K562 (cell line): ENCODE data around the gene SH2B2. TPM values are rescaled to one million over a fixed set of nuclear protein-coding genes. Genes with fewer than 3 reads are reported as not detected.
A peak's percentile ranks its signal among the peaks of the same experiment; 100 is the strongest.

Experiments used
- ATAC-seq: fragments of 200-7000 bp; cut with Tn5 transposase; 3 replicates; pipeline ENCODE4 v1.9.1; 2020; ENCODE audit warnings: moderate library complexity
- BruUV-seq: library from RNA; stranded (reverse); fragments of 400-500 nt; replicated peaks from 2 replicates; lab custom pipeline; 2021; lab: Mats Ljungman, UMichigan
- CTCF ChIA-PET: fragments of 300-600 bp; formaldehyde crosslinking; extraction: SDS; loops from one replicate; lab custom pipeline; 2021; ENCODE audit warnings: low intra/inter-chr PET ratio; lab: Yijun Ruan, JAX
- POLR2A ChIA-PET: fragments of 300-600, 350-650 bp; sonication (Branson Sonifier 250); formaldehyde crosslinking; extraction: SDS; loops from one replicate; lab custom pipeline; 2021; ENCODE audit warnings: antibody characterized with exemption, inconsistent platforms; lab: Yijun Ruan, JAX
- DNase-seq, 4 experiments: peaks; one replicate each; pipeline versions ENCODE4 v3.0.0 to v3.0.0-alpha.2; 2011 to 2018; ENCODE audit warnings: low spot score in 3 of 4, mixed read lengths in 3 of 4; ENCODE audit errors: extremely low read depth in 1 of 4
- FAIRE-seq: peaks from 2 replicates; lab custom pipeline; 2011; peaks lifted over from hg19 to GRCh38; lab: Jason Lieb, UNC
- H2AFZ ChIP-seq: 2 replicates; pipeline ENCODE4 v1.6.0; 2011; ENCODE audit warnings: low read depth, low read length, control low read depth, inconsistent platforms
- H3K27ac ChIP-seq: fragments of 200-600 bp; 3 replicates; pipeline ENCODE4 v1.8.0; 2011; ENCODE audit warnings: low read depth, mild to moderate bottlenecking, control low read depth, inconsistent platforms, low read length, moderate library complexity, mixed read lengths; ENCODE audit errors: extremely low read depth
- H3K27me3 ChIP-seq, 2 experiments: fragments of 300-600 bp in 1 of 2; 2 replicates in 1 of 2; 3 replicates in 1 of 2; pipeline versions ENCODE4 v1.6.0 to v1.8.0; 2011; ENCODE audit warnings: inconsistent platforms in 2 of 2, low read length in 2 of 2, mild to moderate bottlenecking in 1 of 2, mixed read lengths in 1 of 2, moderate library complexity in 1 of 2; ENCODE audit not compliant: control insufficient read depth in 2 of 2, insufficient read depth in 2 of 2
- H3K36me3 ChIP-seq: fragments of 300-600 bp; 3 replicates; pipeline ENCODE4 v1.8.0; 2011; ENCODE audit warnings: mild to moderate bottlenecking, low read length, inconsistent platforms; ENCODE audit not compliant: control insufficient read depth, insufficient read depth
- H3K4me1 ChIP-seq, 2 experiments: fragments of 200-600 bp in 1 of 2; replicated peaks in 1 of 2; 2 replicates in 1 of 2; 3 replicates in 1 of 2; pipeline versions ENCODE4 v1.5.1 to v1.8.0; 2011; ENCODE audit warnings: inconsistent platforms in 2 of 2, low read length in 2 of 2, mild to moderate bottlenecking in 1 of 2, mixed read lengths in 1 of 2, moderate library complexity in 1 of 2; ENCODE audit not compliant: control insufficient read depth in 2 of 2, insufficient read depth in 2 of 2
- H3K4me2 ChIP-seq: 2 replicates; pipeline ENCODE4 v1.6.1; 2011; ENCODE audit warnings: low read length, control low read depth, inconsistent platforms, mixed read lengths; ENCODE audit not compliant: insufficient read depth
- H3K4me3 ChIP-seq: fragments of 200-600 bp; sonication (generic), shearing (Covaris generic); 2 replicates; pipeline ENCODE4 v1.5.1; 2016; ENCODE audit warnings: control low read depth, inconsistent platforms
- H3K79me2 ChIP-seq: fragments of 200-600 bp; 3 replicates; pipeline ENCODE4 v1.8.0; 2011; ENCODE audit warnings: low read length, inconsistent platforms; ENCODE audit not compliant: control insufficient read depth, insufficient read depth
- H3K9ac ChIP-seq, 2 experiments: 2 replicates each; pipeline versions ENCODE4 v1.6.0 to v1.6.1; 2011; ENCODE audit warnings: low read depth in 2 of 2, low read length in 2 of 2, control low read depth in 1 of 2, inconsistent platforms in 1 of 2, mild to moderate bottlenecking in 1 of 2, mixed read lengths in 1 of 2; ENCODE audit not compliant: insufficient read depth in 1 of 2
- H3K9me1 ChIP-seq: one replicate; pipeline ENCODE4 v1.6.0; 2011; ENCODE audit warnings: inconsistent platforms, mild to moderate bottlenecking, low read length, moderate library complexity; ENCODE audit not compliant: control insufficient read depth, insufficient read depth
- H3K9me3 ChIP-seq: replicated peaks from 2 replicates; pipeline ENCODE4 v1.5.1; 2011; ENCODE audit warnings: low read depth, low read length, inconsistent platforms; ENCODE audit not compliant: control insufficient read depth, insufficient read depth
- H4K20me1 ChIP-seq: replicated peaks from 2 replicates; pipeline ENCODE4 v1.6.1; 2011; ENCODE audit warnings: low read length, inconsistent platforms, mixed read lengths; ENCODE audit not compliant: control insufficient read depth, insufficient read depth
- ADNP ChIP-seq: fragments of 200-800 bp; sonication (Bioruptor generic); IDR thresholded peaks from 2 replicates; pipeline ENCODE4 v1.6.1; 2016; ENCODE audit warnings: missing genetic modification characterization, missing compliant biosample characterization
- HES1 ChIP-seq: fragments of 450-650 bp; IDR thresholded peaks from 2 replicates; pipeline ENCODE4 v1.6.1; 2016; ENCODE audit warnings: low read depth, mild to moderate bottlenecking, moderate library complexity
- HNRNPUL1 ChIP-seq: fragments of 200-400 bp; formaldehyde crosslinking; IDR thresholded peaks from 2 replicates; pipeline ENCODE4 v1.6.1; 2017; ENCODE audit warnings: low read length
- JUN ChIP-seq, 2 experiments: sonication (generic) in 1 of 2; formaldehyde crosslinking in 1 of 2; IDR thresholded peaks; 2 replicates each; pipeline versions ENCODE4 v1.6.1 to v1.8.0; 2012 to 2022; ENCODE audit warnings: borderline replicate concordance in 2 of 2, mild to moderate bottlenecking in 2 of 2, improper control_type of control experiment in 1 of 2, low read depth in 1 of 2, low read length in 1 of 2, missing genetic modification reagents in 1 of 2
- MCM2 ChIP-seq: fragments of 450-650 bp; IDR thresholded peaks from 2 replicates; pipeline ENCODE4 v1.6.1; 2017; ENCODE audit warnings: low read depth, mild to moderate bottlenecking
- NR2C1 ChIP-seq, 2 experiments: fragments of 450-650 bp; IDR thresholded peaks; 2 replicates each; pipeline ENCODE4 v1.6.1; 2017; ENCODE audit warnings: mild to moderate bottlenecking in 2 of 2, antibody characterized with exemption in 1 of 2, inconsistent platforms in 1 of 2, missing compliant biosample characterization in 1 of 2, missing genetic modification characterization in 1 of 2
- OTX1 ChIP-seq: fragments of 450-650 bp; formaldehyde crosslinking; IDR thresholded peaks from 2 replicates; pipeline ENCODE4 v1.4.0; 2022; ENCODE audit warnings: mild to moderate bottlenecking
- POLR2G ChIP-seq: fragments of 200-400 bp; formaldehyde crosslinking; IDR thresholded peaks from 2 replicates; pipeline ENCODE4 v1.6.1; 2017; ENCODE audit warnings: low read depth, mild to moderate bottlenecking, antibody characterized with exemption, low read length, moderate library complexity
- RUNX1 ChIP-seq: sonication (generic); IDR thresholded peaks from 2 replicates; pipeline ENCODE4 v1.6.1; 2016; ENCODE audit warnings: antibody characterized with exemption, low read depth
- SRF ChIP-seq, 2 experiments: fragments of 250-450, 450-650 bp in 1 of 2; sonication (Bioruptor Pico) in 1 of 2; sonication (generic) in 1 of 2; formaldehyde crosslinking; IDR thresholded peaks; 2 replicates each; pipeline versions ENCODE4 v1.5.0 to v1.5.1; 2020 to 2022; ENCODE audit warnings: mild to moderate bottlenecking in 1 of 2, missing genetic modification reagents in 1 of 2
- TFAM ChIP-seq: fragments of 250-450 bp; sonication (Bioruptor Pico); conservative IDR thresholded peaks from 2 replicates; pipeline ENCODE4 v1.5.0; 2021; ENCODE audit warnings: mild to moderate bottlenecking, moderate library complexity
- ZBTB5 ChIP-seq: fragments of 450-650 bp; IDR thresholded peaks from 2 replicates; pipeline ENCODE4 v1.6.1; 2017; ENCODE audit warnings: antibody characterized with exemption
- ZNF133 ChIP-seq: fragments of 250-450 bp; sonication (Bioruptor Pico); IDR thresholded peaks from 2 replicates; pipeline ENCODE4 v1.4.0; 2020; ENCODE audit warnings: mild to moderate bottlenecking
- ZNF174 ChIP-seq: fragments of 250-450 bp; sonication (Bioruptor Pico); IDR thresholded peaks from 2 replicates; pipeline ENCODE4 v1.4.0; 2020; ENCODE audit warnings: mild to moderate bottlenecking
- ZNF398 ChIP-seq: fragments of 250-450 bp; sonication (Bioruptor Pico); IDR thresholded peaks from 2 replicates; pipeline ENCODE4 v1.8.0; 2021; ENCODE audit warnings: moderate library complexity, mild to moderate bottlenecking, inconsistent platforms
- ZNF717 ChIP-seq: fragments of 250-450 bp; sonication (Bioruptor Pico); IDR thresholded peaks from 2 replicates; pipeline ENCODE4 v1.5.0; 2021
- ZNF830 ChIP-seq: fragments of 250-450 bp; sonication (Bioruptor Pico); IDR thresholded peaks from 2 replicates; pipeline ENCODE4 v1.5.0; 2021; ENCODE audit warnings: mild to moderate bottlenecking
- whole genome bisulfite sequencing: fragments of 100-300 bp; shearing (Covaris generic); methylation state at CpG from one replicate; pipeline ENCODE4 v1.1.6; 2016; ENCODE audit warnings: low coverage, mixed read lengths; ENCODE audit not compliant: insufficient coverage; ENCODE audit errors: missing lambda C conversion rate; 5-methylcytosine and 5-hydroxymethylcytosine counted together
- in situ Hi-C: fragments of 300-500 bp; cut with MboI; formaldehyde crosslinking; loops from 4 replicates; pipeline ENCODE4 v1.15.0; 2018; ENCODE audit warnings: inconsistent platforms, mixed read lengths
- intact Hi-C: fragments of 100-400 bp; cut with micrococcal nuclease; formaldehyde crosslinking; loops from 2 replicates; pipeline ENCODE4 v1.14.2; 2022
- polyA plus RNA-seq, 8 experiments: library from polyadenylated mRNA; depleted of rRNA in 4 of 8; stranded (reverse) in 5 of 8; unstranded in 3 of 8; fragments of >200 nt; fragmentation: Nextera tagmentation in 2 of 8; fragmentation: Illumina TruSeq in 1 of 8; extraction: Ambion mirVana in 2 of 8; extraction: Trizol in 1 of 8; gene quantifications; 2 replicates each; pipeline versions ENCODE4 v1.2.1 to v1.2.3, GENCODE V29; 2011 to 2014; ENCODE audit warnings: inconsistent platforms in 1 of 8, missing spikeins in 1 of 8
- total RNA-seq, 7 experiments: library from RNA; depleted of rRNA in 6 of 7; stranded (reverse); fragments of >200 nt in 6 of 7; fragmentation: Illumina TruSeq in 2 of 7; extraction: Trizol in 2 of 7; gene quantifications; 2 replicates each; pipeline versions ENCODE4 v1.2.1 to v1.2.3, GENCODE V29; 2011 to 2021; ENCODE audit warnings: low replicate concordance in 1 of 7

SH2B2 gene
- total and polyA plus RNA-seq, 9 of the 15 experiments (the other 6 are each of a cell fraction or from before 2014, with no cell fraction given) = 0.03 to 0.89 (median 0.07) TPM; not detected in 4

GRCh38 chr7:102253066-102253972 is 33.3 kb upstream of the SH2B2 start:
- DNase-seq = no peak
- no TSS peak for BruUV-seq
- peaks cover 5% of the 10 kb centered on the region; the same call in 1 of the 2 replicates for H4K20me1 ChIP-seq
- H3K4me2 ChIP-seq = peak overlapping the region; percentile 12; the same call in 1 of the 2 replicates
- ATAC-seq = no peak; the same call in 2 of the 3 replicates
- no peak overlapping the region for H3K27ac ChIP-seq
- H3K9ac ChIP-seq = peak overlapping the region in 1 of 2 experiments; percentile 24; a peak in 1 of 4 replicates
- no peaks in the 10 kb centered on the region for H3K27me3 ChIP-seq
- WGBS = 81% methylated on average over 19 of the region's 19 CpGs
- no peak for FAIRE-seq
- intact Hi-C loops = no loop called here
- no peaks in the 10 kb centered on the region for H3K9me1 ChIP-seq
- no peaks in the 10 kb centered on the region for H3K79me2 ChIP-seq
- ChIA-PET CTCF (no interaction called here), POLR2A (interaction anchor here (0.5 to 1.6 kb wide), 10 partner anchors 8 to 720 kb away, joined by 3 to 6 read pairs (median 3); no protein-coding TSS in a partner anchor)
- no peaks in the 10 kb centered on the region for H3K9me3 ChIP-seq
- in situ Hi-C loops = no loop called here
- peaks cover 4% of the 10 kb centered on the region; the same call in 1 of the 3 replicates for H3K36me3 ChIP-seq
- peaks cover 17 to 18% of the 10 kb centered on the region in 2 experiments for H3K4me1 ChIP-seq
- H3K4me3 ChIP-seq = no peak overlapping the region
- no peak overlapping the region for H2AFZ ChIP-seq
- no peak for TF ChIP-seq HNRNPUL1
- TF ChIP-seq ZNF174 = no peak
- TF ChIP-seq SRF (CRISPR knock-in tag; IDR thresholded peaks at IDR 0.05) = 0 out of 4 replicates have a peak, but pooled peaks of 1 of the 2 experiments have one; percentile 1
- TF ChIP-seq NR2C1 (IDR thresholded peaks at IDR 0.05) = no peak
- no peak for TF ChIP-seq NR2C1 (tag; IDR thresholded peaks at IDR 0.05)
- 0 out of 2 replicates have a peak, but pooled peaks have one; percentile 39 for TF ChIP-seq POLR2G
- TF ChIP-seq JUN (IDR thresholded peaks at IDR 0.05; ENCODE audit: borderline replicate concordance, low read depth, low read length) = no peak
- TF ChIP-seq JUN (CRISPR knock-in tag; IDR thresholded peaks at IDR 0.05; ENCODE audit: borderline replicate concordance) = no peak
- TF ChIP-seq HES1 = no peak
- no peak for TF ChIP-seq ZNF133 (CRISPR knock-in tag)
- TF ChIP-seq ZBTB5 = no peak
- TF ChIP-seq OTX1 = no peak
- TF ChIP-seq MCM2 = no peak
- TF ChIP-seq ZNF717 (CRISPR knock-in tag) = no peak
- no peak for TF ChIP-seq TFAM (CRISPR knock-in tag)
- TF ChIP-seq ZNF830 = no peak
- 0 out of 2 replicates have a peak, but pooled peaks have one; percentile 14 for TF ChIP-seq RUNX1
- no peak for TF ChIP-seq ZNF398 (CRISPR knock-in tag)
- TF ChIP-seq ADNP (tag) = no peak
